ENCODE results near the gene ICOS. TPM values are rescaled to one million over a fixed set of nuclear protein-coding genes. Genes with fewer than 3 reads are reported as not detected.
A peak's percentile ranks its signal among the peaks of the same experiment; 100 is the strongest.

Gene ICOS
- total RNA-seq, 1 donor from 2014 or later = not detected

DNA sequence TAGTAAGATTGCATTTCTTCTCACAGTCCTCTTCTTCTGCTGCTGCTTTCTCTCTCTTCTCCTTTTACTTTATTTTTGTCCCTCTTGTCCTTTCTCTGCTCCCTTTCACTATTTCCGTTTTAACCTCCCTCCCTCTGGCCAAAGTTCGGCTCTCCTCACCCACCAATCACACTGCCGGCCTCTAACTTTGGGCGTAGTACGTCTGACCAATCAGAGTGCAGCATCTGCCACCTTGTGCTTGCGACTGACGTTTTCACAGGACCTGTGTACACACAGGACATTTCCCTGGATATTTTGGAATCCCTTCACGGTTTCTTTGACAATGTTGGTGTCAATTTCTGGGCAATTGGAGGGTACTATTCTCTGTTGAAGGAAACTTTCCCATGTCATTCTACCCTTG, 22.6 kb upstream of the ICOS start:
- Histone ChIP-seq H3K27ac (no peak overlapping the region), H3K9me3 (ENCODE audit: low read depth) (no peaks in the 10 kb centered on the region), H3K36me3 (no peaks in the 10 kb centered on the region), H3K4me3 (no peak overlapping the region), H3F3A (ENCODE audit: low read depth) (no peaks in the 10 kb centered on the region), H3K9ac (no peak overlapping the region), H3K27me3 (no peaks in the 10 kb centered on the region), H4K20me1 (ENCODE audit: low read depth) (no peaks in the 10 kb centered on the region), H3K4me1 (peaks cover 10% of the 10 kb centered on the region), H3K4me2 (no peak overlapping the region), H3K79me2 (ENCODE audit: low read depth) (no peaks in the 10 kb centered on the region), H2AFZ (replicated peaks) (peak overlapping the region; percentile 22)
- Mint-ChIP-seq H3K4me3 (no peak overlapping the region), H3K9me3 (no peaks in the 10 kb centered on the region), H3K27me3 (ENCODE audit: insufficient read depth, low read depth) (peaks cover 2% of the 10 kb centered on the region), H3K27ac (no peak overlapping the region), H3K36me3 (no peaks in the 10 kb centered on the region), H3K4me1 (peaks cover 15% of the 10 kb centered on the region)
- TF ChIP-seq, protein P1, sequence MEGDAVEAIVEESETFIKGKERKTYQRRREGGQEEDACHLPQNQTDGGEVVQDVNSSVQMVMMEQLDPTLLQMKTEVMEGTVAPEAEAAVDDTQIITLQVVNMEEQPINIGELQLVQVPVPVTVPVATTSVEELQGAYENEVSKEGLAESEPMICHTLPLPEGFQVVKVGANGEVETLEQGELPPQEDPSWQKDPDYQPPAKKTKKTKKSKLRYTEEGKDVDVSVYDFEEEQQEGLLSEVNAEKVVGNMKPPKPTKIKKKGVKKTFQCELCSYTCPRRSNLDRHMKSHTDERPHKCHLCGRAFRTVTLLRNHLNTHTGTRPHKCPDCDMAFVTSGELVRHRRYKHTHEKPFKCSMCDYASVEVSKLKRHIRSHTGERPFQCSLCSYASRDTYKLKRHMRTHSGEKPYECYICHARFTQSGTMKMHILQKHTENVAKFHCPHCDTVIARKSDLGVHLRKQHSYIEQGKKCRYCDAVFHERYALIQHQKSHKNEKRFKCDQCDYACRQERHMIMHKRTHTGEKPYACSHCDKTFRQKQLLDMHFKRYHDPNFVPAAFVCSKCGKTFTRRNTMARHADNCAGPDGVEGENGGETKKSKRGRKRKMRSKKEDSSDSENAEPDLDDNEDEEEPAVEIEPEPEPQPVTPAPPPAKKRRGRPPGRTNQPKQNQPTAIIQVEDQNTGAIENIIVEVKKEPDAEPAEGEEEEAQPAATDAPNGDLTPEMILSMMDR (IDR thresholded peaks at IDR 0.05) = no peak
- TF ChIP-seq EZH2 (IDR thresholded peaks at IDR 0.05) (no peak), EZH2phosphoT487 (IDR thresholded peaks at IDR 0.05) (no peak)
- no peak for DNase-seq (ENCODE audit: low spot score)

DNA sequence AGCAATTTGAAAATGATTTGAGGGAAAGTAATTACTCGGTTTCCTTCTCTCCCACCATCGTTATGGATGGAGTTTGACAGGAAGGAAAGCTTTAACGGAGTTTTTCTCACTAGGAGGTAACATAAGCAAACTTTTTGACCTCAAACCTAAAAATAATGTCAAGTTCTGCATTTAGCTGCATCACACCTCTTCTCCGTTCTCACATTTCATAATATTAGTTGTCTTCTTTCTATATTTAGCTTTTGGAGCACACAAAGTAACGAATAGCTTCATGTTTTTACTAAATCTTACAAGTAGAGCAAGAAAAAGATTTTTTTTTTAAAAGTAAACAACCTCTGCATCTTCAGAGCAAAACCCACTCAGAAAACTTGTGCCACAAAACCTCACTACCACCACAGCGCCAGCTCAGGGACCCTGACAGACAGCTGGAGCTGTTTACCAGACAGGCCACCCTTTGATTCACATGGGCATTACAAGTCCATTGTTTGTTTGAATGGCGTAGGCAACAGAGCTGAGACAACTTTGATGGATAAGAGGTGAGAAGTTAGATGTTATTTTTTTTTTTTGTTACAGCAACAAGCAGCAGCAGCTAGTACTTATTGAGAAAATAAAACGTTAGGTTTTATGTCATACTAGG, 21.9 kb upstream of the ICOS start:
- H3F3A ChIP-seq (ENCODE audit: low read depth) = no peaks in the 10 kb centered on the region
- no peak overlapping the region for H3K4me2 ChIP-seq
- no peak overlapping the region for H3K9ac ChIP-seq
- Mint-ChIP-seq H3K4me1 (peaks cover 11% of the 10 kb centered on the region), H3K9me3 (no peaks in the 10 kb centered on the region), H3K36me3 (no peaks in the 10 kb centered on the region), H3K27me3 (ENCODE audit: insufficient read depth, low read depth) (peaks cover 2% of the 10 kb centered on the region), H3K4me3 (no peak overlapping the region), H3K27ac (no peak overlapping the region)
- no peaks in the 10 kb centered on the region for H3K27me3 ChIP-seq
- no peaks in the 10 kb centered on the region for H4K20me1 ChIP-seq (ENCODE audit: low read depth)
- no peaks in the 10 kb centered on the region for H3K36me3 ChIP-seq
- H3K9me3 ChIP-seq (ENCODE audit: low read depth) = no peaks in the 10 kb centered on the region
- no peaks in the 10 kb centered on the region for H3K79me2 ChIP-seq (ENCODE audit: low read depth)
- no peak overlapping the region for H3K4me3 ChIP-seq
- peaks cover 10% of the 10 kb centered on the region for H3K4me1 ChIP-seq
- no peak overlapping the region for H2AFZ ChIP-seq (replicated peaks)
- no peak for DNase-seq (ENCODE audit: low spot score)
- TF ChIP-seq EZH2phosphoT487 (IDR thresholded peaks at IDR 0.05) = no peak
- no peak for TF ChIP-seq EZH2 (IDR thresholded peaks at IDR 0.05)
- TF ChIP-seq, protein P1 (IDR thresholded peaks at IDR 0.05) = no peak
- no peak overlapping the region for H3K27ac ChIP-seq

DNA sequence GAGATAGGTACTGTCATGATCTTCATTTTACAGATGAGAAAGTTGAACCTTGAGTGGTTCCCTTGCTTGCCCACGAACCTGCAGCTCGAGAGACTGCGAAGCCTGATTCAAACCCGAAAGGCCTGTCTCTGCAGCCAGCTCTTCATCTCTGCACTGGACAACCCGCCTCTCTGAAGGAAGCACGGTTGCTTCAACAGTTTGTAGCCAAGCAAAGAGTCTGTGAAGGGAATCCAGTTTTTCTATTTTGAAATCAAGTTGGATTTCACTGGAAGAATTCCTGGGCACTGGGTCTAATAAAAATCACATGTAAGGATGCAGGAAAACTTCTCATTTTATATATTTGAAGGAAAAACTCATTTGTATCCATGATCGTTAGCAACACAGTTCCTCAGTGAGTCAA, 21.3 kb upstream of the ICOS start:
- no peaks in the 10 kb centered on the region for H3K9me3 ChIP-seq (ENCODE audit: low read depth)
- H3K27ac Mint-ChIP-seq = no peak overlapping the region
- no peak overlapping the region for H3K4me3 Mint-ChIP-seq
- no peak overlapping the region for H3K4me2 ChIP-seq
- no peak overlapping the region for H3K4me3 ChIP-seq
- DNase-seq (ENCODE audit: low spot score) = no peak
- TF ChIP-seq, protein P1 (IDR thresholded peaks at IDR 0.05) = no peak
- TF ChIP-seq EZH2 (IDR thresholded peaks at IDR 0.05) = no peak
- TF ChIP-seq EZH2phosphoT487 (IDR thresholded peaks at IDR 0.05) = no peak
- no peaks in the 10 kb centered on the region for H3F3A ChIP-seq (ENCODE audit: low read depth)
- peaks cover 2% of the 10 kb centered on the region for H3K27me3 Mint-ChIP-seq (ENCODE audit: insufficient read depth, low read depth)
- no peaks in the 10 kb centered on the region for H3K36me3 ChIP-seq
- no peak overlapping the region for H3K9ac ChIP-seq
- no peaks in the 10 kb centered on the region for H3K79me2 ChIP-seq (ENCODE audit: low read depth)
- no peak overlapping the region for H2AFZ ChIP-seq (replicated peaks)
- H3K36me3 Mint-ChIP-seq = no peaks in the 10 kb centered on the region
- H3K9me3 Mint-ChIP-seq = no peaks in the 10 kb centered on the region
- H3K27ac ChIP-seq = no peak overlapping the region
- peaks cover 10% of the 10 kb centered on the region for H3K4me1 ChIP-seq
- peaks cover 11% of the 10 kb centered on the region for H3K4me1 Mint-ChIP-seq
- H4K20me1 ChIP-seq (ENCODE audit: low read depth) = no peaks in the 10 kb centered on the region
- H3K27me3 ChIP-seq = no peaks in the 10 kb centered on the region

Data from neural progenitor cell (in vitro differentiated cells).